ENCODE data around the gene BCL7B.
A peak's percentile ranks its signal among the peaks of the same experiment; 100 is the strongest.
"Not testable (repeated sequence)": the region's sequence is repeated elsewhere in the genome, so short reads cannot be mapped to it uniquely, and the experiment has no call there.

BCL7B gene

DNA sequence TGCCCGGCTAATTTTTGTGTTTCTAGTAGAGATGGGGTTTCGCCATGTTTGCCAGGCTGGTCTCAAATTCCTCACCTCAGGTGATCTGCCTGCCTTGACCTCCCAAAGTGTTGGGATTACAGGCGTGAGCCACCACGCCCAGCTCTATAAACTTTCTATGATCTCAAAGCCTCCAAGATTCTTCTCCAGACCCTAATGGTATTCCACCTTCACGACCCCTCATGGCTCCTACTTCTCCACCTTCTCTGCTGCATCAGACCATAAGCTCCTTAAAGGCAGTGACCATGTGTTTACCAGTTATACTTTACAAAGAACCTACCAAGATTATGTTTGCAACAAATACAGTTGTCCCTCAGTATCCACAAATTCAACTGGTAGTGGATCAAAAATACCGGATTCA is 25.3 kb downstream of the BCL7B start:
- no peak for DNase-seq

DNA sequence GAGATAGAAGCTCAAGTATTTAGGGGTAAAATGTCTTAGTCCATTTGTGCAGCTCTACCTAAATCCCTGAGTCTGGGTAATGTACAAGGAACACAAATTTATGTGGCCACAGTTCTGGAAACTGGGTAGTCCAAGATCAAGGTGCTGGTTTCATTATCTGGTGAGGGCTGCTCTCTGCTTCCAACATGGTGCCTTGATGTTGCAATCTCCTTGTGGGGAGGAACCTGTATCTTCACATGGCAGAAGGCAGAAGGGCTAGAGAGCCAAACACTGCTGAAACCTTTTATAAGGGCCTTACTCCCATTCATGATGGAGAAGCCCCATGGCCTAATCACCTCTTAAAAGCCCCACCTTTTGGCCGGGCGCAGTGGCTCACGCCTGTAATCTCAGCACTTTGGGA is 26.7 kb downstream of the BCL7B start:
- DNase-seq = peak; percentile 53

DNA sequence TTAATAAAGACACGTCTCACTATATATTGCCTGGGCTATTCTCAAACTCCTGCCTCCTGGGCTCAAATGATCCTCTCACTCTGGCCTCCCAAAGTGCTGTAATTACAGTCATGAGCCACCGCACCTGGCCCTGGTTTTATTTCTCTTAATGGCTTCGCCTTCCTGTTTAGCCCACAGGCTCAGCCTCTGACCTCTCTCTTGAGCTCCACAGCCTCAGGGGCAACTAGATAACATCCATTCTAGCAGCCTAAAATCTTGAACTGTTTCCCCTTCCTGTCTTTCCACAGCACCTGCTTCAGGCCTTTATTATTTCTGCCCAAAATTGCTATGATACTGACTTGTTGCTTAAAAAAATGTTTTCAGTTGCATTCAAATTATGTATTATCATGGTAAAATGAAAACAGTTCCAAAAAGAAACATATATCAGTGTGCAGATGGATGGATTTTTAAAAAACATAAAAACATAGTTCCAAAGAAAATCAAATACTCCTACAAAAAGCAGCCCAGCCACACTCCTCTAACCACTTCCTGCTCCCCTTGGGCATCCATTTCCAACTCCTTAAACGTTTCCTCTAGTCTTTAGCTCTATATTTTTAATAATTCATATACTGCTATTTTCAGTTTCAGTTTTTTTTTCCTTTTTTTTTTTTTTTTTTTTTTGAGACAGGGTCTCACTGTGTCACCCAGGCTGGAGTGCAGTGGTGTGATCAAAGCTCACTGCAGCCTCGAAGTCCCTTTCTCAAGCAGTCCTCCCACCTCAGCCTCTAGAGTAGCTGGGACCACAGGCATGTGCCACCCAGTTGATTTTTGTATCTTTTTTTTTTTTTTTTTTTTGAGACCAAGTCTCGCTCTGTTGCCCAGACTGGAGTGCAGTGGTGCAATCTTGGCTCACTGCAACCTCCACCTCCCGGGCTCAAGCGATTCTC is 30.3 kb downstream of the BCL7B start:
- peak; percentile 70 for DNase-seq

DNA sequence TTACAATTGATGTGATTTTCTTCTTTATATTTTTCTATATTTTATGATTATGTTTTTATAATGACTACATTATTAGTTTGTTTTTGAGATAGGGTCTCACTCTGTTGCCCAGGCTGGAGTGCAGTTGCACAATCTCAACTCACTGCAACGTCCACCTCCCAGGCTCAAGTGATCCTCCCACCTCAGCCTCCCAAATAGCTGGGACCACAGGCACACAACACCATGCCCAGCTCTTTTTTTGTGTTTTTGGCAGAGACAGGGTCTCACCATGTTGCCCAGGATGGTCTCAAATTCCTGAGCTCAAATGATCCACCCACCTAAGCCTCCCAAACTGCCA is 31.4 kb downstream of the BCL7B start:
- not testable (repeated sequence) for DNase-seq

DNA sequence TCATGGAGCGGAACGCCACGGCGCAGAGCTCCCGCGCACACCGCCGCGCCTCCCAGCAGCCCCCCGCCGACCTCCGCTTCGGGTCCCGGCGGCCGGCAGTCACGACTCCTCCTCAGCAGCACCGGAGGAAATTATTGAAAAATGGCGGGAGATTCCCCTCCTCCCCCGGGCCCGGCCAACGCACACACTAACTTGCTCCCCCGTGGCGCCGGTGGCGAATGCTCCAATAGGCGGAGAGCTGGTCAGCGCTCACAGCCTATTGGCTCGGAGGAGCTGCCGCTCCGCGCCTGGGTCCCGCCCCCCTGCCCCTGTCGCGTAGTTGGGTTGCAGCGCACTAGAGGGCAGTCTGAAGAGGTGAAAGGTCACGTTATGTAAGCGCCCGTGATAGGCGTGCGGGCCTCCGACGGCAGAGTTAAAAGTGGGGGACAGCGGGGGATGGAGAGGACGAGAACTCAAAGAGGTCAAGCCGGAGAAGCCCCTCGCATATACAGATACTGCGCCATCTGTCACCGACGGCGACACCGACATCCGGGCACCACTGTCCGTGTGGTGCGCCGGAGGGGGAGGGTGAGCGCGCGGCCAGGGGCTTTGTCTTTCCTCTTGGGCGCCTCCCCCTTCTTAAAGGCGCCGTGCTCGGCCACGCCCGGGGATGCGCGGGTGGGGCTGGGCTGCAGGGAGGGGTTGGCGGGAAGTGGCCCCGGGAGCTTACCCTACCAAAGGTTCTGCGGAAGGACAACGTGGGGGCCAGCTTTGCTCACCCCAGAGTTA is 35.2 kb downstream of the BCL7B start, which contains the start of gene BAZ1B:
Gene BAZ1B (minus strand): TSS at position 189 of the 768 bp plus-strand sequence. CDS start 360 bp downstream, outside the sequence.
- DNase-seq = peak; percentile 99

DNA sequence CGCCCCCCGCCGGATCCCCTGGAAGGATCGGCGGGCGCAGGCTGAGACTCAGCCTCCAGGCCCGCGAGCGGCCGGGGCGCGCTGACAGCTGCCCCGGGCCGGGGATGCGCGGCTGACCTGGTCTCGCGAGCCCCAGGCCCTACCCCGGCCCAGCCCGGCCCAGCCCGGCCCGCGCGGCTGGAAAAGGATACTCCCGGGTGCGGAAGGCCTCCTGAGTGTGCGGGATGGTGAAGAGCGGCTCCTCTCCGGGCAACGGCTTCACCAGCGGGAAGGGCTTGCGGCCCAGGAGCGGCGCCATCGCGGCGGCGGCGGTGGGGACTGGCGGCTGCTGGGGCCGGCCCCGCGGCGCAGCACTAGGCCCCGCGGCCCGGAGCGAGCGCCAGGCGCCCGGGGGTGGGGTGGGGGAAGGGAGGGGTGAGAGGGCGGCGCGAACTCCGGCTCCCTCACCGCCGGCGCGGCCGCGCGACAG is 35.8 kb downstream of the BCL7B start:
- peak; percentile 80 for DNase-seq

DNA sequence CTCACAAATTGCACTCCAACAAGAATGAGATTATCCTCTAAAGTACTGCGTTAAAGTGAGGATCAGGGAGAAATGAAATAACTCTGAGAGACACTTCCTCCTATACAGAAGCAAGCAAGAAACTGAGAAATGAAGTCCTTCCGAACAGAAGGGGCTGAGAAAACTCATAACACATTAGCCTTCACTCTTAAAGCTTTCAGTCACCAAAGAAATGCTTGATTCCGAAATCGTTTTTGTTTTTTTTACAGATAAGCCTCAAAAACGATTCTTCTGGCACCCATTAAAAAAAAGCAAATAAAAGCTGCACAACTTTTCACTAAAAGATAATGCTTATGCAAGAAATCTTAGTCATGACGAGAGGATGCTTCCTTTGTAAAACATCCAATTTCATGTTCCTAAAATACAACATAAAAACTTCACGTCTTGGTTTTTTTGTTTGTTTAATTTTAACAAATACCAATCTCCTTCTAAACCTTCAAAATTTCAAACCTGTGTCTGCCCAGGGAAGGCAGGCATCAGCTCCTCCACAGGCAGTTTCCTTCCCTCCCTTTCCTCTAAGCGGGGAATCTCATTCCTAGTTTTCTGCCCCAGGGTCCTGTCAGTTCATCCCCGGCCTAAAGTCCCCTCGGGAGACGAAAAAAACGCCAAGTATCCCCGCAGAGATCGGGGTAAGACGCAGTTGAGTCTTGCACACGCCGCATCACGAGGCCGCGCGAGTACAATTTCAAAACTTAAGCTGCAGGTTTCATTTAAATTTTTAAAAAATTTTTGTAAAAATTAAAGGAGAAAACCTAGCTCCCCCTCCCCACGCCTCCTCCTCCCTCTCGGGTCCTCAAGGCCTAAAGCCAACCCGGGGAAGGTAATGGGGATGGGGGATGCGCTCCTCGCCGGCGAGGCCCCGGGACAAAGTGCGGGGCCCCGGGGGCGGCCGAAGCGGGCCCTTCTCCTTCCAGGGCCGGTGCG is 36.5 kb downstream of the BCL7B start:
- DNase-seq = peak; percentile 41

DNA sequence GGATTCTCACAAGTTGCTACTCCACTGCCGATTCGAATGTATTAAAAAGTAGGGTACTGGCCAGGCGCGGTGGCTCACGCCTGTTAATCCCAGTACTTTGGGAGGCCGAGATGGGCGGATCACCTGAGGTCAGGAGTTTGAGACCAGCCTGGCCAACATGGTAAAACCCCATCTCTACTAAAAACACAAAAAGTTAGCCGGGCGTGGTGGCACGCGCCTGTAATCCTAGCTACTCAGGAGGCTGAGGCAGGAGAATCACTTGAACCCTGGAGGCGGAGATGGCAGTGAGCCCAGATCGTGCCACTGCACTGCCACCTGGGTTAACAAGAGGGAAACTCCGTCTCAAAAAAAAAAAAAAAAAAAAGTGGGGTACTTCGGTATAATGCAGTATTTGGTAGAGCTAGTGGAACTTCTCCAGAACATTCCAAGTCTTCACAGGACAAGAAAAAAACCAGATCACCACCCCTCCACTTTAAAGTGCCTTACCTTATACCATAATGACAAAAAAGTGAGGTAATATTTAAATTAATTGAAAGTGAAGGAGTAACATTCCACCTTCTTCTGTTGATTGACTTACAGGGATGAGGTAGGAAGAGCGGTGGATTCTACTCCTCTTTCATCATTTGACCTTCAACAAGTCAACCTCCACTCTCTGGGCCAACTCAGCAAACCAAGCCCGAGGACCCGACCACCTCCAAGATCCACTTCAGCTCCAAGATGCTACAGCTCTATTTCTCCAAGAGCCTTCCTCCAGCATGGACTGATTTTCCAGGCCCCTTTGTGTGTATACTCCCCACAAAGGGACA is 37.4 kb downstream of the BCL7B start:
- peak; percentile 61 for DNase-seq

DNA sequence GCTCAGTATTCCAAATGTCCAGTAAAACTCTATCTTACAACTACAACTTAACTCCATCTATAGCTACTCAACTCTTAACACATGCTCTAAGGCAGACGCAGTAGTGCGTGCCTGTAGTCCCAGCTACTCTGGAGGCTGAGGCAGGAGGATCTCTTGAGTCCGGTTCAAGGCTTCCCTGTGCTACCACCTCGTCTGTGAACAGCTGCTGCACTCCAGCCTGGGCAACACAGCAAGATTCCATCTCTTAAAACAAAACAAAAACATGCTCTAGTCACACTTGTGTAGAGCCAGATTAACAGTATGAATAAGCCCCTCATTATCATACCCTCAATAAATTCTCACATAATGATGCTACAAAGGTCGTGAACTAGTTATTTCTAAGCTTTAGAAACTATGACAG is 39.0 kb downstream of the BCL7B start:
- no peak for DNase-seq

DNA sequence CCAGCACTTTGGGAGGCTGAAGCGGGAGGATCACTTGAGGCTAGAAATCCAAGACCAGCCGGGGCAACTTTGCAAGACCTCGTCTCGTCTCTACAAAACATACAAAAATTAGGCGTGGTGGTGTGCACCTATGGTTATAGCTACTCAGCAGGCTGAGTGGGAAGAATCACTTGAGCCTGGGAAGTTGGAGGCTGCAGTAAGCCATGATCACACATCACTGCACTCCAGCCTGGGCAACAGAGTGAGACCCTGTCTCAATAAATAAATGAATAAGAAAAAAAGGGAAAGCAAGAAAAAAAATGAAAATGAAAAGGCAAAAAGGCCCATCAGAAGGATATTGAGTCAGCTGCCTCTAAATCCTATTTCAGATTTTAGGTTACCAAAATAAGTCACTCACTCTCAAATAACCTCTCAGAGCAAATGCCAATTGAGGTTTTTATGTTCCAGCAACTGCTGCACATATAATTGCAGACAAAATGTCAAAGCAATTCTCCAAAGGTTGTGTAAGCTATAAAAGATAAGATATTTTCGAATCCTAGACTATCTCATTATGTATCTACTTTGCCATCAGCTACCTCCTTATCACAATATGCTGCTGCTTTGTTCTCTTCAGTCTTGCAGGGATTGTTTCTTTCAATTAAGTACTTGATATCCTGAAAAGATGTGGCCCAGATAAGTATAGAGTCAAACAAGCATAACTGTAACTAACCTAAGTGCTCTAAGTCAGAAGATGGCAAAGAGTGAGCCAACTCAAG is 40.1 kb downstream of the BCL7B start:
- DNase-seq = peak; percentile 19

DNA sequence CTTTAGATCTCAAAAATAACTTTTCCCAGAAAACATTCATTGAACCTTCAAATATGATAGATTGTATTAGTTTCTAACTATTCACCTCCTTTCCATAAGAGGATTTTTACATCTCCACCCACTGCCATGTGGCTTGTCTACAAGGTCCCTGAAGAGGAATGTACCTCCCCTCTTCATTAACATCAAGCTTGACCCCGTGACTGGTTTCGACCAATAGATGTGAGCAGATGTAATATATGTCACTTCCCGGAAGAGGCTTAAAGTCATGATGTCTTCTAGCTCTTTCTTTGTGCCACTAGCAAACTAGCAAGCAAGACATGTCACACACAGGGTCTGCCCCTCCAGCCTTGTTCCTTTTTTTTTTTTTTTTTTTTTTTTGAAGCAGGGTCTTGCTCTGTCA is 42.3 kb downstream of the BCL7B start:
- DNase-seq = peak; percentile 36

DNA sequence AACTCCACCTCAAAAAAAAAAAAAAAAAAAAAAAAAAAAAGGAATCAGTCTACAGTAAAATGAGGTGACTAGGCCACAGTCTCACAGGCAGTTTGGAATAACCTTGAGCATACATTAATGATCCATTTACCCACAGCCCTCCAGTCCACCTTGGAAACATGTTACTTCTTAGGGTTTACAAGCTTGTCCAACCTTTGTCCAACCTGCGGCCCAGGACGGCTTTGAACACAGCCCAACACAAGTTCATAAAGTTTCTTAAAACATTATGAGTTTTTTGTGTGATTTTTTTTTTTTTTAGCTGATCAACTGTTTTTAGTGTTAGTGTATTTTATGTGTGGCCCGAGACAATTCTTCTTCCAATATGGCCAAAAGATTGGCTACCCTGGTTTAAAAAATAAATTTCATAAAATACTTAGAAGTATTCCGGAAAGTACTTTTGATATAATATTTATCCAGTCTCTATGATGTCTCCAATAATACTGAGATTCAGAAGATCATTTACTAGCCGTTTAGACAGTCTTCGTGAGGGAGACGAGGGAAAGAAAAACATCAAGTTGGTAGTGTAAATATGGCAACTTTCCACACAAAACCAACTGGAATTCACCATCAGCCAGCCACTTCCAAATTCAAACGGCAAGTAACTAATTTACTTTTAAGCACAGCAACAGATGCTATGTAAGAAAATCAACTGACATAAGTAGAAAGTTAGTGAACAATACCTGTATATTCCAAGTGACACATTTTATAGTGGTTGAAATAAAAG is 45.3 kb downstream of the BCL7B start:
- DNase-seq = peak; percentile 13

DNA sequence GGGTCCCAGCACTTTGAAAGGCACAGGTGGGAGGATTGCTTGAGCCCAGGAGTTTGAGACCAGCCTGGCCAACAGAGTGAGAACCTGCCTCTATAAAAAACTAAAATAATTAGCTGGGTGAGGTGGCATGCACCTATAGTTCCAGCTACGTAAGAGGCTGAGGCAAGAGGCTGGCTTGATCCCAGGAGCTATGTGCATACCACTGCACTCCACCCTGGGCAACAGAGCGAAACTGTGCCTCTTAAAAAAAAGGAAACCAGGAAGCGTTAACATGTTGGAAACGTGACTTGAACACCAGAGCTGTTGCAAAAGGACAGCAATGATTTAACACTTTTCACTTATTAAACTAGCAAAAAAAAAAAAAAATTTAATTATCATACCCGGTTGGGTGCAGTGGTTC is 48.0 kb downstream of the BCL7B start:
- no peak for DNase-seq

DNA sequence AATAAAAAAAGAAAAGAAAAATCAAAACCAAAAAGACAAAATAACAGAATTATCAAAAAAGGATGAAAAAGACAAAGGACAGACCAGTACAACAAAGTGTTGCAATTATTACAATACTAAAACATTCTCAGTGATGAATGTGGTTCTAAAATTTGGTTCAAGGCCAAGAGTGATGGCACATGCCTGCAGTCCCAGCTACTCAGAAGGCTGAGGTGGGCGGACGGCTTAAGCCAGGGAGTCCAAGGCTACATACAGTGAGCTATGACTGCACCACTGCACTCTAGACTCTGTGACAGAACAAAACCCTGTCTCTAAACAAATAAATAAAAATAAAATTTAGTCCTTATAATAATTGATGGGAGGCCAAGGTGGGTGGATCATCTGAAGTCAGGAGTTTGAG is 49.9 kb downstream of the BCL7B start:
- no peak for DNase-seq

DNA sequence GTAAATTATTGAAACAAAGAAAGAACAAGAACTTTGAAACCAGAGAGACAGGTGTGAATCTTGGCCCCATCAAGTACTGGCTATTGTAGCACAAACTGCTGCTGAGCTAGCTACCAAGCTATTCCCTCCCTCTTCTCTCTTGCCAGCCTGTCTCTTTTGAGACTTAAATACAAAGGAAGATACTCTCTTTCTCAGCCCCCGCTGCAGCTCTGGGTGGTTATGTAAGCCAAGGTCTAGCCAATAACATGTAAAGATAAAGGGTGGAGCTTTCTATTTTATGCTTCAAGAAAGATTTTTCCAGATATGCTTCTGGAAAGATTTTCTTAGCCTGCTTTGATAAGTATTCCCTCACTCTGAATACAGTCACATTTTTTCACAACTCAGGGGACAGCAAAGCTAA is 52.6 kb downstream of the BCL7B start:
- no peak for DNase-seq

DNA sequence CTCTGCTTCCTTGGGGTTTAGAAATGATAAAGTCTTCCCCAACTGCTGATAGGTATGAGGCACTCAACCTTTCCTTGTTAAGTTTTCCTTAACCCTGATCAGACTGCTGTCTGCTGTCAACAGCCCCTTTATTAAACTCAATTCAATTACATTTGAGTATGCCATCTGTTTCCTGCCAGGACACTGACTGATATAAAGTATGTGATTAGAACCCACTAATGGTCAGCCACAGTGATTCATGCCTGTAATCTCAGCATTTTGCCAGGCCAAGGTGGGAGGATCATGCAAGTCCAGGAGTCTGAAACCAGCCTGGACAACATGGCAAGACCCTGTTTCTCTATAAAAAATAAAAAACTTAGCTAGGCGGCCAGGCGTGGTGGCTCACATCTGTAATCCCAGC is 53.5 kb downstream of the BCL7B start:
- DNase-seq = no peak

DNA sequence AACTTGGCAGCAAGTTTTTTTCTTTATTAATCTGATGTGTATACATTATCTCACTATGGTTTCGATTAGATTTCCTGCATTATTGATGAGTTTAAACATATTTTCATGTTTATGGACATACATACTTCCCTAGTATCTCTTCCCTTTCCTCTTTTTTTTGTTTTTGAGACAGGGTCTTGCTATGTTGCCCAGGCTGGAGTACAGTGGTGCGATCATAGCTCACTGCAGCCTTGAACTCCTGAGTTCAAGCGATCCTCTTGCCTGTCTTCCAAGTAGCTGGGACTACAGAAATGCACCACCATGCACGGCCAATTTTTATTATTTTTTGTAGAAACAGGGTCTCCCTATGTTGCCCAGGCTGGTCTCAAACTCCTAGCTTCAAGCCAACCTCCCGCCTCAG is 54.3 kb downstream of the BCL7B start:
- no peak for DNase-seq

DNA sequence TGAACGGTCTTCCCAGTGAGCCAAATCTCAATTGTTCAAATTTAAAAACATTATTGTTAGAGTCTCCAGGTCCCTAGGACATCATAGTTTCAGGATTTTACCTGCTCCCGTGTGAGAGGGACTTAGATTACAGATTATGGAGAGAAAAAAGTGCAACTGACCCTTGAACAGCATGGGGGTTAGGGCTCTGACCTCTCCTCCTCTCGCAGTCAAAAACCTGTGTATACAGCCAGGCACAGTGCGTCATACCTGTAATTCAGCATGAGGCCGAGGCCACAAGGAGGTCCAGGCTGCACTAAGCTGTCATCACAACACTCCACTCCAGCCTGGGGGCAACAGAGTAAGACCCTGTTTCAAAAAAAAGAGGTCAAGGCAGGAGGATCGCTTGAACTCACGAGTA is 60.9 kb downstream of the BCL7B start:
- DNase-seq = no peak

DNA sequence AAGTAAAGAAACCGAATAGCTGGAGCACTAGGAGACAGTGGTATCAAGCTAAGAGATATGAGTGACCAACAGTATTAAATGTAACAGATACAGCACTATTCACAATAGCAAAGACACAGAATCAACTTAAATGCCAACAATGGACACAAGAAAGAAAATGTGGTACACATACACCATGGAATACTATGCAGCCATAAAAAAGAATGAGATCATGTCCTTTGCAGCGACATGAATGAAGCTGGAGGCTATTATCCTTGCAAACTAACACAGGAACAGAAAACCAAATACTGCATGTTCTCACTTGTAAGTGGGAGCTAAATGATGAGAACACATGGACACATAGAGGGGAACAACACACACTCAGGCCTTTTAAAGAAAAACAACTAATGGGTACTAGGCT is 62.0 kb downstream of the BCL7B start:
- DNase-seq = not testable (repeated sequence)

DNA sequence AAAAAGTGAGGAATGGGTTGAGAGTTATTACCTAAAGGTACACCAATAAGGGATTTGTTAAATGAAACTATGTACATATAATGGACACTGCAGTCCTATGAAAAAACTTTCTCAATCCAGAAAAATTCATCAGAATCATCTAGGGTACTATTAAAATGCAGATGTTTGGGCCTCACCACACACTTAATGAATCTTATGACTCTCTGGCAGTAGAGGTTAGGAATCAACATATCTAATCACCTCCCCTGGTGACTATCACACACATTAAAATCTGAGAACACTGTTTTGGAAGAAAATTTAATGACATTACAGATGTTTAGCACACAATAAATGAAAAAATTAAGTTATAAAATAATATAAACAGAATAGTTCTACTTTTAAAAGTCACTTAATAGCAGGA is 67.5 kb downstream of the BCL7B start:
- DNase-seq = no peak
